ENCODE data around the gene MAPK1.

GRCh38 chr22:21726650-21727049, 140.8 kb downstream of the MAPK1 start:
- TF ChIP-seq EZH2 (IDR thresholded peaks at IDR 0.05) (no peak), POLR2AphosphoS5 (IDR thresholded peaks at IDR 0.05; ENCODE audit: borderline replicate concordance, low read depth, low read length) (no peak)

Measured in SK-N-MC (cell line).